GM12878 (cell line): Measurements from ENCODE around the gene CDSN. TPM values are rescaled to one million over a fixed set of nuclear protein-coding genes. Genes with fewer than 3 reads are reported as not detected.

Experiments used
- ASH2L ChIP-seq: fragments of 300-600, 200-600 bp; sonication (generic); IDR thresholded peaks from 2 replicates; pipeline ENCODE4 v1.6.1; 2017; ENCODE audit warnings: low read depth, mild to moderate bottlenecking, borderline replicate concordance
- ATF7 ChIP-seq: fragments of 450-650 bp; IDR thresholded peaks from 2 replicates; pipeline ENCODE4 v1.6.1; 2016; ENCODE audit warnings: low read depth, mild to moderate bottlenecking
- CHD4 ChIP-seq: fragments of 200-600 bp; sonication (generic); IDR thresholded peaks from 2 replicates; pipeline ENCODE4 v1.6.1; 2016; ENCODE audit warnings: mild to moderate bottlenecking
- HDAC2 ChIP-seq: fragments of 200-600 bp; sonication (generic); IDR thresholded peaks from 2 replicates; pipeline ENCODE4 v1.6.1; 2017
- IKZF2 ChIP-seq, 2 experiments: fragments of 450-650 bp; IDR thresholded peaks; 2 replicates each; pipeline ENCODE4 v1.6.1; 2017; ENCODE audit warnings: mild to moderate bottlenecking in 2 of 2, moderate library complexity in 2 of 2
- NFYB ChIP-seq: IDR thresholded peaks from 2 replicates; pipeline ENCODE4 v1.6.1; 2011; ENCODE audit warnings: low read depth, mild to moderate bottlenecking, low read length, improper control_type of control experiment, moderate library complexity; ENCODE audit not compliant: insufficient read depth
- ZNF24 ChIP-seq: fragments of 450-650 bp; IDR thresholded peaks from 2 replicates; pipeline ENCODE4 v1.6.1; 2017; ENCODE audit warnings: antibody characterized with exemption, mild to moderate bottlenecking
- polyA plus RNA-seq, 11 experiments: library from polyadenylated mRNA; depleted of rRNA in 4 of 11; unstranded in 6 of 11; stranded (reverse) in 5 of 11; fragments of >200 nt; fragmentation: Nextera tagmentation in 4 of 11; fragmentation: Illumina TruSeq in 1 of 11; extraction: Ambion mirVana in 4 of 11; extraction: Trizol in 1 of 11; gene quantifications; 1 replicate in 1 of 11; 2 replicates in 10 of 11; pipeline versions ENCODE4 v1.2.1 to v1.2.3, GENCODE V29; 2011 to 2016; ENCODE audit warnings: inconsistent platforms in 2 of 11, missing spikeins in 2 of 11, low read depth in 1 of 11
- total RNA-seq, 4 experiments: library from RNA; depleted of rRNA in 3 of 4; stranded (reverse); fragments of >200 nt in 3 of 4; fragmentation: Illumina TruSeq in 1 of 4; extraction: Trizol in 1 of 4; gene quantifications; 2 replicates each; pipeline versions ENCODE4 v1.2.1 to v1.2.3, GENCODE V29; 2013 to 2021
- TF ChIP-seq, protein P1 (sequence below): fragments of 450-650 bp; formaldehyde crosslinking; IDR thresholded peaks from 2 replicates; pipeline ENCODE4 v1.4.0; 2022; ENCODE audit warnings: mild to moderate bottlenecking, moderate library complexity
- TF ChIP-seq, protein P2 (sequence below): fragments of 450-650 bp; IDR thresholded peaks from 2 replicates; pipeline ENCODE4 v1.6.1; 2014; ENCODE audit warnings: mild to moderate bottlenecking
- TF ChIP-seq, protein P3 (sequence below): fragments of 450-650 bp; IDR thresholded peaks from 2 replicates; pipeline ENCODE4 v1.6.1; 2017; ENCODE audit warnings: low read depth, mild to moderate bottlenecking, moderate library complexity

CDSN gene
- total and polyA plus RNA-seq, 10 of the 15 experiments (the other 5 are each of a cell fraction or from before 2014, with no cell fraction given): 0.01 TPM; not detected in 9

DNA sequence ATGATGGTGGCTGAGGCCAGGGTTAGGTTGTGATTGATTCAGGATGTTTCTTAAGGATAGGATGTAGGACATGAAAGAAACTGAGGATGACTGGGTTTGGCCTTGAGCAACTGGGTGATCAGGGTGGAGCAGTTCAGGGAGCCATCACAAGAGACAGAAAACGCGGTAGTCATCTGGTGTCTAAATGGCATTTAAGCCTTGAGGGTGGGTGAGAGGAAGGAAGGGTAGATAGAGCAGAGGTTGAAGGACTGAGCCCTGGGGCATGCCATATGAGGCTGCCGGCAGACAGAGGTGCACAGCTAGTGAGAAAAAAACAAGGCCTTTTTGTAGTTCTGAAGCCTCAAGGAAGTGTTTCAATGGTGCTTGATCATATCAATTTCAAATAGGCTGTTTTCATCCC, 48.4 kb upstream of the CDSN start (continued):
- TF ChIP-seq, protein P1, sequence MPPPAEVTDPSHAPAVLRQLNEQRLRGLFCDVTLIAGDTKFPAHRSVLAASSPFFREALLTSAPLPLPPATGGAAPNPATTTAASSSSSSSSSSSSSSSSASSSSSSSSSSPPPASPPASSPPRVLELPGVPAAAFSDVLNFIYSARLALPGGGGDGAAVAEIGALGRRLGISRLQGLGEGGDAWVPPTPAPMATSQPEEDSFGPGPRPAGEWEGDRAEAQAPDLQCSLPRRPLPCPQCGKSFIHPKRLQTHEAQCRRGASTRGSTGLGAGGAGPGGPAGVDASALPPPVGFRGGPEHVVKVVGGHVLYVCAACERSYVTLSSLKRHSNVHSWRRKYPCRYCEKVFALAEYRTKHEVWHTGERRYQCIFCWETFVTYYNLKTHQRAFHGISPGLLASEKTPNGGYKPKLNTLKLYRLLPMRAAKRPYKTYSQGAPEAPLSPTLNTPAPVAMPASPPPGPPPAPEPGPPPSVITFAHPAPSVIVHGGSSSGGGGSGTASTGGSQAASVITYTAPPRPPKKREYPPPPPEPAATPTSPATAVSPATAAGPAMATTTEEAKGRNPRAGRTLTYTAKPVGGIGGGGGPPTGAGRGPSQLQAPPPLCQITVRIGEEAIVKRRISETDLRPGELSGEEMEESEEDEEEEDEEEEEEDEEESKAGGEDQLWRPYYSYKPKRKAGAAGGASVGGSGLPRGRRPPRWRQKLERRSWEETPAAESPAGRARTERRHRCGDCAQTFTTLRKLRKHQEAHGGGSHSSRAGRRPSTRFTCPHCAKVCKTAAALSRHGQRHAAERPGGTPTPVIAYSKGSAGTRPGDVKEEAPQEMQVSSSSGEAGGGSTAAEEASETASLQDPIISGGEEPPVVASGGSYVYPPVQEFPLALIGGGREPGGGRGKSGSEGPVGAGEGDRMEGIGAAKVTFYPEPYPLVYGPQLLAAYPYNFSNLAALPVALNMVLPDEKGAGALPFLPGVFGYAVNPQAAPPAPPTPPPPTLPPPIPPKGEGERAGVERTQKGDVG (CRISPR knock-in tag): no peak
- no peak for TF ChIP-seq IKZF2 (IDR thresholded peaks at IDR 0.05)
- TF ChIP-seq ASH2L: no peak
- TF ChIP-seq, protein P2, sequence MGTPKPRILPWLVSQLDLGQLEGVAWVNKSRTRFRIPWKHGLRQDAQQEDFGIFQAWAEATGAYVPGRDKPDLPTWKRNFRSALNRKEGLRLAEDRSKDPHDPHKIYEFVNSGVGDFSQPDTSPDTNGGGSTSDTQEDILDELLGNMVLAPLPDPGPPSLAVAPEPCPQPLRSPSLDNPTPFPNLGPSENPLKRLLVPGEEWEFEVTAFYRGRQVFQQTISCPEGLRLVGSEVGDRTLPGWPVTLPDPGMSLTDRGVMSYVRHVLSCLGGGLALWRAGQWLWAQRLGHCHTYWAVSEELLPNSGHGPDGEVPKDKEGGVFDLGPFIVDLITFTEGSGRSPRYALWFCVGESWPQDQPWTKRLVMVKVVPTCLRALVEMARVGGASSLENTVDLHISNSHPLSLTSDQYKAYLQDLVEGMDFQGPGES: no peak
- no peak for TF ChIP-seq ZNF24
- TF ChIP-seq ATF7: no peak
- TF ChIP-seq, protein P3, sequence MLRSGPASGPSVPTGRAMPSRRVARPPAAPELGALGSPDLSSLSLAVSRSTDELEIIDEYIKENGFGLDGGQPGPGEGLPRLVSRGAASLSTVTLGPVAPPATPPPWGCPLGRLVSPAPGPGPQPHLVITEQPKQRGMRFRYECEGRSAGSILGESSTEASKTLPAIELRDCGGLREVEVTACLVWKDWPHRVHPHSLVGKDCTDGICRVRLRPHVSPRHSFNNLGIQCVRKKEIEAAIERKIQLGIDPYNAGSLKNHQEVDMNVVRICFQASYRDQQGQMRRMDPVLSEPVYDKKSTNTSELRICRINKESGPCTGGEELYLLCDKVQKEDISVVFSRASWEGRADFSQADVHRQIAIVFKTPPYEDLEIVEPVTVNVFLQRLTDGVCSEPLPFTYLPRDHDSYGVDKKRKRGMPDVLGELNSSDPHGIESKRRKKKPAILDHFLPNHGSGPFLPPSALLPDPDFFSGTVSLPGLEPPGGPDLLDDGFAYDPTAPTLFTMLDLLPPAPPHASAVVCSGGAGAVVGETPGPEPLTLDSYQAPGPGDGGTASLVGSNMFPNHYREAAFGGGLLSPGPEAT: no peak
- no peak for TF ChIP-seq HDAC2
- TF ChIP-seq NFYB: no peak
- no peak for TF ChIP-seq CHD4
